PC-3 (cell line): Measurements from ENCODE around the gene ACIN1. TPM values are rescaled to one million over a fixed set of nuclear protein-coding genes. Genes with fewer than 3 reads are reported as not detected.

Experiments
- ATAC-seq: fragments of 200-7000 bp; cut with Tn5 transposase; 2 replicates; pipeline ENCODE4 v1.9.1; 2020; ENCODE audit warnings: mild to moderate bottlenecking, moderate library complexity
- BruUV-seq: library from RNA; stranded (reverse); fragments of 400-500 nt; replicated peaks from 2 replicates; lab custom pipeline; 2021; lab: Mats Ljungman, UMichigan
- CTCF ChIA-PET: fragments of 300-600 bp; sonication (Branson Sonifier 250); formaldehyde crosslinking; loops from one replicate; lab custom pipeline; 2022; ENCODE audit warnings: antibody characterized with exemption; lab: Charles Lee
- POLR2A ChIA-PET: fragments of 300-600 bp; sonication (Branson Sonifier 250); formaldehyde crosslinking; loops from one replicate; lab custom pipeline; 2022; ENCODE audit warnings: antibody characterized with exemption; ENCODE audit not compliant: unreplicated experiment; lab: Charles Lee
- DNase-seq: peaks from one replicate; pipeline ENCODE4 v3.0.0-alpha.2; 2015
- H2AFZ ChIP-seq: fragments of 300-600 bp; sonication (generic); 2 replicates; pipeline ENCODE4 v1.6.0; 2016; ENCODE audit warnings: antibody characterized with exemption, low read length
- H3F3A ChIP-seq: fragments of 300-600 bp; sonication (generic); one replicate; pipeline ENCODE4 v1.6.0; 2017; ENCODE audit warnings: antibody characterized with exemption, low read length, control low read depth, mild to moderate bottlenecking; ENCODE audit not compliant: unreplicated experiment
- H3K27ac ChIP-seq: fragments of 300-600 bp; sonication (generic); 2 replicates; pipeline ENCODE4 v1.5.1; 2016; ENCODE audit warnings: mild to moderate bottlenecking, low read length
- H3K27me3 ChIP-seq: fragments of 300-600 bp; sonication (generic); 2 replicates; pipeline ENCODE4 v1.6.1; 2016; ENCODE audit warnings: low read length, mixed read lengths
- H3K36me3 ChIP-seq: fragments of 300-600 bp; sonication (generic); 2 replicates; pipeline ENCODE4 v1.6.1; 2016; ENCODE audit warnings: low read depth, mixed run types, low read length, mixed read lengths
- H3K4me1 ChIP-seq: fragments of 300-600 bp; sonication (generic); 2 replicates; pipeline ENCODE4 v1.5.1; 2016; ENCODE audit warnings: low read length; ENCODE audit not compliant: insufficient read depth
- H3K4me2 ChIP-seq: fragments of 300-600 bp; sonication (generic); 2 replicates; pipeline ENCODE4 v1.6.0; 2016; ENCODE audit warnings: low read length
- H3K4me3 ChIP-seq: fragments of 300-600 bp; sonication (generic); 2 replicates; pipeline ENCODE4 v1.5.1; 2016; ENCODE audit warnings: mild to moderate bottlenecking, low read length, mixed read lengths
- H3K79me2 ChIP-seq: fragments of 300-600 bp; sonication (generic); 2 replicates; pipeline ENCODE4 v1.6.1; 2017; ENCODE audit warnings: low read length, mixed read lengths
- H3K9ac ChIP-seq: fragments of 300-600 bp; sonication (generic); 2 replicates; pipeline ENCODE4 v1.6.0; 2016; ENCODE audit warnings: mild to moderate bottlenecking, low read length
- H3K9me2 ChIP-seq: fragments of 300-600 bp; sonication (generic); replicated peaks from 2 replicates; pipeline ENCODE4 v1.6.1; 2016; ENCODE audit warnings: mixed run types, low read length, mixed read lengths
- H3K9me3 ChIP-seq: fragments of 300-600 bp; sonication (generic); 2 replicates; pipeline ENCODE4 v1.6.1; 2016; ENCODE audit warnings: low read length, mixed read lengths
- H4K20me1 ChIP-seq: fragments of 300-600 bp; sonication (generic); 2 replicates; pipeline ENCODE4 v1.6.1; 2016; ENCODE audit warnings: low read length, mixed read lengths
- EZH2 ChIP-seq: fragments of 300-600 bp; sonication (generic); IDR thresholded peaks from one replicate; pipeline ENCODE4 v1.6.1; 2017; ENCODE audit warnings: antibody characterized with exemption, mild to moderate bottlenecking, low read length; ENCODE audit not compliant: unreplicated experiment
- EZH2phosphoT487 ChIP-seq: fragments of 300-600 bp; sonication (generic); IDR thresholded peaks from 2 replicates; pipeline ENCODE4 v1.6.1; 2018; ENCODE audit warnings: mild to moderate bottlenecking, antibody characterized with exemption, low read length, borderline replicate concordance
- intact Hi-C: fragments of 100-400 bp; cut with micrococcal nuclease; formaldehyde crosslinking; loops from 2 replicates; pipeline ENCODE4 v1.9.0; 2023
- total RNA-seq: library from RNA; depleted of rRNA; stranded (reverse); fragments of >200 nt; gene quantifications from 2 replicates; pipeline ENCODE4 v1.2.3, GENCODE V29; 2014
- TF ChIP-seq, protein P1 (sequence below): fragments of 300-600 bp; sonication (generic); conservative IDR thresholded peaks from 2 replicates; pipeline ENCODE4 v1.5.1; 2017; ENCODE audit warnings: antibody characterized with exemption, low read depth, mild to moderate bottlenecking, low read length

Gene ACIN1
- total RNA-seq, 1 experiment from 2014 or later: 112 TPM

GRCh38 chr14:23130871-23131270 is 35.9 kb upstream of the ACIN1 start:
- H3K9me3 ChIP-seq: no peaks in the 10 kb centered on the region
- H3K27me3 ChIP-seq: no peaks in the 10 kb centered on the region
- ATAC-seq (no peak), DNase-seq (no peak)
- intact Hi-C loops: no loop called here
- TF ChIP-seq, protein P1, sequence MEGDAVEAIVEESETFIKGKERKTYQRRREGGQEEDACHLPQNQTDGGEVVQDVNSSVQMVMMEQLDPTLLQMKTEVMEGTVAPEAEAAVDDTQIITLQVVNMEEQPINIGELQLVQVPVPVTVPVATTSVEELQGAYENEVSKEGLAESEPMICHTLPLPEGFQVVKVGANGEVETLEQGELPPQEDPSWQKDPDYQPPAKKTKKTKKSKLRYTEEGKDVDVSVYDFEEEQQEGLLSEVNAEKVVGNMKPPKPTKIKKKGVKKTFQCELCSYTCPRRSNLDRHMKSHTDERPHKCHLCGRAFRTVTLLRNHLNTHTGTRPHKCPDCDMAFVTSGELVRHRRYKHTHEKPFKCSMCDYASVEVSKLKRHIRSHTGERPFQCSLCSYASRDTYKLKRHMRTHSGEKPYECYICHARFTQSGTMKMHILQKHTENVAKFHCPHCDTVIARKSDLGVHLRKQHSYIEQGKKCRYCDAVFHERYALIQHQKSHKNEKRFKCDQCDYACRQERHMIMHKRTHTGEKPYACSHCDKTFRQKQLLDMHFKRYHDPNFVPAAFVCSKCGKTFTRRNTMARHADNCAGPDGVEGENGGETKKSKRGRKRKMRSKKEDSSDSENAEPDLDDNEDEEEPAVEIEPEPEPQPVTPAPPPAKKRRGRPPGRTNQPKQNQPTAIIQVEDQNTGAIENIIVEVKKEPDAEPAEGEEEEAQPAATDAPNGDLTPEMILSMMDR: no peak
- TF ChIP-seq EZH2 (no peak), EZH2phosphoT487 (no peak)
- no peaks in the 10 kb centered on the region for H3K36me3 ChIP-seq
- ChIA-PET POLR2A (no interaction called here), CTCF (interaction anchor here (1.5 kb wide), 1 partner anchor 10 kb away, joined by 8 read pairs; no protein-coding TSS in a partner anchor)
- H3K9me2 ChIP-seq: no peaks in the 10 kb centered on the region
- H4K20me1 ChIP-seq: no peaks in the 10 kb centered on the region
- H3K79me2 ChIP-seq: no peaks in the 10 kb centered on the region
- no peak overlapping the region for H3K27ac ChIP-seq
- H2AFZ ChIP-seq: no peak overlapping the region
- no peak overlapping the region for H3K9ac ChIP-seq
- H3F3A ChIP-seq: no peaks in the 10 kb centered on the region
- BruUV-seq: no TSS peak
- no peak overlapping the region for H3K4me2 ChIP-seq
- H3K4me3 ChIP-seq: no peak overlapping the region
- peaks cover 14% of the 10 kb centered on the region for H3K4me1 ChIP-seq

DNA sequence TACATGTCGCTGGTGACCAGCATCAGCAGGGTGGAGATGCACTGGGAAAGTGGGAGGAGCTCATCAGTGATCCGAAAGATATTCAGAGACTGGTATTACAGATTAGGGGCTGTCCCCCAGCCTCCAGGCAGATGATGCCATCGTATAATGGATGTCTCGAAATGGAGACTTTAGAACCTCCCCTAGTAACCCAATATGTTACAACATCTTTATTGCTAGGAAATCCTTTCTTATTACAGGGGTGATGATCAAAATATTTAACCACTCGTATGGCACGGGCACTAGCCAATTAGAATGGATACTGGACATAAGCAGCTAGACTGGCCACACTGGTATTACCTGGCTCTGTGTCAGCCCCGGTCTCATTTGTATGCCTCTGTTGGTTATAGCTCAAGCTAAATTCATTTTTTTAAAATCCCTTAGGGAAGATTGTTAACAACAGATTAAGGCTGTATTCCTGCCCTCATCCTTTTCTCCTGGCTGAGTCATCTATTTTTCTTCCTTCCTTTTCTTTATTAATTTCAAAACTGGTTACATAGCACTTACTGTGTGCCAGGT is 34.9 kb upstream of the ACIN1 start:
- no TSS peak for BruUV-seq
- Histone ChIP-seq H3K36me3 (no peaks in the 10 kb centered on the region), H4K20me1 (no peaks in the 10 kb centered on the region), H3K79me2 (no peaks in the 10 kb centered on the region), H3K4me2 (peak overlapping the region; percentile 24), H3K9me3 (no peaks in the 10 kb centered on the region), H2AFZ (peak overlapping the region; percentile 16; the same call in 1 of the 2 replicates), H3F3A (no peaks in the 10 kb centered on the region), H3K9ac (no peak overlapping the region), H3K4me3 (no peak overlapping the region), H3K27me3 (no peaks in the 10 kb centered on the region), H3K4me1 (peaks cover 14% of the 10 kb centered on the region), H3K27ac (no peak overlapping the region), H3K9me2 (no peaks in the 10 kb centered on the region)
- intact Hi-C loops: no loop called here
- ATAC-seq: peak; percentile 83
- CTCF ChIA-PET: interaction anchor here (0.6 to 1.5 kb wide), 5 partner anchors 9 to 61 kb away, joined by 3 to 8 read pairs (median 3); partner anchors contain the start of gene C14orf119
- POLR2A ChIA-PET: no interaction called here
- peak; percentile 73 for DNase-seq
- TF ChIP-seq EZH2 (no peak), EZH2phosphoT487 (no peak)
- TF ChIP-seq, protein P1: no peak

GRCh38 chr14:23128969-23129758 is 34.2 kb upstream of the ACIN1 start:
- Histone ChIP-seq H3K27me3 (no peaks in the 10 kb centered on the region), H3F3A (no peaks in the 10 kb centered on the region), H4K20me1 (no peaks in the 10 kb centered on the region), H3K9me2 (no peaks in the 10 kb centered on the region), H3K27ac (no peak overlapping the region), H3K9me3 (no peaks in the 10 kb centered on the region), H3K9ac (no peak overlapping the region), H3K4me1 (peaks cover 14% of the 10 kb centered on the region), H3K4me3 (no peak overlapping the region), H3K4me2 (peak overlapping the region; percentile 24), H3K36me3 (no peaks in the 10 kb centered on the region), H3K79me2 (no peaks in the 10 kb centered on the region), H2AFZ (peak overlapping the region; percentile 16; the same call in 1 of the 2 replicates)
- TF ChIP-seq, protein P1: no peak
- TF ChIP-seq EZH2 (no peak), EZH2phosphoT487 (no peak)
- DNase-seq (no peak), ATAC-seq (no peak)
- no TSS peak for BruUV-seq
- intact Hi-C loops: no loop called here
- ChIA-PET CTCF (interaction anchor here (0.8 to 1.5 kb wide), 4 partner anchors 8 to 61 kb away, joined by 3 to 8 read pairs (median 4); no protein-coding TSS in a partner anchor), POLR2A (no interaction called here)
